ENCODE data around the gene ARHGAP15.

DNA sequence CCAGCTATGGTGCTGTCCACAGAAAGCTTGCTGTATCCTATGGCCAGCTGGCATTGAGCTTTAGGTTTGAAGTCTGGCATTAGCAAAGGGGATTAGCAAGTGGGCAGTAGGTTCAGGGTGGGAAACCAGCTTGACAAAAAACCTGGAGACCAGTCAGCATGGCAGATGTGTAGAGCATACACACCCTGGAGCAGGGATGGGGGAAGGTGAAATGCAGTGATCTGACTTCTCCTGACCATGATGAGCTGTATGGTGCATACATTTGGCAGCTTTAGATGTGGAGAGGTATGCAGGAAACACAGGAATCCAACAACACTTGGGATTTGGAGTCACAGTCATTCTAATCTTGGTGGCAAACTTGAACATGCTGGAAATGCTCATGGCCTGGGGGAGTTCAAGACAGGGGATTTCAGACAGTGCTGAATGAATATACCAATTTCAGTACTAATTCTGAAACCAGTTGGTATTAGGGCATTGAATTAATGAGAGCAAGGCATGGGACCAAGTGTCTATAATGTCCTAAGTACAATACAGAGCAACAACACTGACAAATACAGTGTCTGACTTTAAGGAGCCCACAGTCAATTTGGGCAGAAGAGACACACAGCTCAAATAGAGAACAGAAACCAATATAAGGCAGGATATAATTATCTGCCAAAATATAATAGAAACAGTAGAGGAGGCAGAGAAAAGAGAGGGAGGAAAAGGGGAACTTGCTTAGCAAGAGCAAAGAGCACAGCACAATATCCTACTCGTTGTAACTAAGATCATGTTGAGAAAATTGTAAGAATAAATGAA is 11.8 kb downstream of the ARHGAP15 start:
- TF ChIP-seq, protein P1, sequence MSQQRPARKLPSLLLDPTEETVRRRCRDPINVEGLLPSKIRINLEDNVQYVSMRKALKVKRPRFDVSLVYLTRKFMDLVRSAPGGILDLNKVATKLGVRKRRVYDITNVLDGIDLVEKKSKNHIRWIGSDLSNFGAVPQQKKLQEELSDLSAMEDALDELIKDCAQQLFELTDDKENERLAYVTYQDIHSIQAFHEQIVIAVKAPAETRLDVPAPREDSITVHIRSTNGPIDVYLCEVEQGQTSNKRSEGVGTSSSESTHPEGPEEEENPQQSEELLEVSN (IDR thresholded peaks at IDR 0.05; ENCODE audit: borderline replicate concordance, low read depth) = no peak
- no peak for TF ChIP-seq MAX (IDR thresholded peaks at IDR 0.05)
- no peak for TF ChIP-seq CTCF (IDR thresholded peaks at IDR 0.05)
- no peak for TF ChIP-seq MAZ (IDR thresholded peaks at IDR 0.05; ENCODE audit: borderline replicate concordance, low read depth, low read length)

Measured in A549 (cell line).